Activated naive CD8-positive, alpha-beta T cell treated with anti-CD3 and anti-CD28 coated beads, Interleukin-2, amount 10 ng/mL, durations not matched to agents 7 days and 5 days (primary cell): ENCODE measurements around the gene EIF3M. TPM values are rescaled to one million over a fixed set of nuclear protein-coding genes. Genes with fewer than 3 reads are reported as not detected.
"Not testable (repeated sequence)": the region's sequence is repeated elsewhere in the genome, so short reads cannot be mapped to it uniquely, and the experiment has no call there.

Experiments used
- ATAC-seq: fragments of 150-1000 bp; cut with Tn5 transposase; one replicate; pipeline ENCODE4 v1.10.0; 2021; ENCODE audit warnings: low read depth, moderate library complexity
- POLR2A ChIA-PET: fragments of 350-600 bp; sonication (Branson Sonifier 250); formaldehyde crosslinking; loops from one replicate; lab custom pipeline; 2021; ENCODE audit warnings: antibody characterized with exemption; lab: Charles Lee
- DNase-seq: peaks from one replicate; pipeline ENCODE4 v3.0.0; 2021
- H3K27ac Mint-ChIP-seq: one replicate; pipeline ENCODE4 v1.8.0; 2022; ENCODE audit warnings: mild to moderate bottlenecking, mixed read lengths
- H3K27me3 Mint-ChIP-seq: one replicate; pipeline ENCODE4 v1.8.0; 2022; ENCODE audit warnings: mild to moderate bottlenecking, moderate library complexity, mixed read lengths
- H3K36me3 Mint-ChIP-seq: one replicate; pipeline ENCODE4 v1.8.0; 2021; ENCODE audit warnings: mild to moderate bottlenecking, mixed read lengths
- H3K4me1 Mint-ChIP-seq: one replicate; pipeline ENCODE4 v1.8.0; 2021; ENCODE audit warnings: mixed read lengths
- H3K4me3 Mint-ChIP-seq: one replicate; pipeline ENCODE4 v1.8.0; 2022; ENCODE audit warnings: mild to moderate bottlenecking, moderate library complexity, mixed read lengths
- H3K9me3 Mint-ChIP-seq: one replicate; pipeline ENCODE4 v1.8.0; 2021; ENCODE audit warnings: mixed read lengths
- total RNA-seq, 2 experiments: library from RNA; stranded (reverse); gene quantifications; one replicate each; pipeline ENCODE4 v1.2.3, GENCODE V29; 2021

The EIF3M gene
- total RNA-seq, 2 experiments from 2014 or later = 210 to 214 TPM

- H3K36me3 Mint-ChIP-seq = no peaks in the 10 kb centered on the region
- H3K9me3 Mint-ChIP-seq = no peaks in the 10 kb centered on the region
- POLR2A ChIA-PET = interaction anchor here (0.7 kb wide), 1 partner anchor 15 kb away, joined by 6 read pairs; no protein-coding TSS in a partner anchor
Observed at GRCh38 chr11:32573228-32573627, 10.4 kb upstream of the EIF3M start.

GRCh38 chr11:32574421-32574820 is 9.2 kb upstream of the EIF3M start:
- POLR2A ChIA-PET = no interaction called here
- DNase-seq (no peak), ATAC-seq (no peak)
- no peaks in the 10 kb centered on the region for H3K9me3 Mint-ChIP-seq
- no peak overlapping the region for H3K27ac Mint-ChIP-seq
- no peaks in the 10 kb centered on the region for H3K36me3 Mint-ChIP-seq
- H3K4me3 Mint-ChIP-seq = no peak overlapping the region
- H3K27me3 Mint-ChIP-seq = peaks cover 5% of the 10 kb centered on the region
- peaks cover 4% of the 10 kb centered on the region for H3K4me1 Mint-ChIP-seq

More at GRCh38 chr11:32573228-32573627, 10.4 kb upstream of the EIF3M start:
- ATAC-seq (no peak), DNase-seq (no peak)
- Mint-ChIP-seq H3K4me1 (peaks cover 4% of the 10 kb centered on the region), H3K4me3 (no peak overlapping the region), H3K27me3 (peaks cover 5% of the 10 kb centered on the region), H3K27ac (no peak overlapping the region)

- Mint-ChIP-seq H3K4me1 (peaks cover 4% of the 10 kb centered on the region), H3K9me3 (no peaks in the 10 kb centered on the region), H3K4me3 (no peak overlapping the region), H3K27ac (no peak overlapping the region), H3K27me3 (peaks cover 4% of the 10 kb centered on the region), H3K36me3 (no peaks in the 10 kb centered on the region)
- POLR2A ChIA-PET = no interaction called here
- DNase-seq (no peak), ATAC-seq (no peak)
Observed at GRCh38 chr11:32575070-32575469, 8.6 kb upstream of the EIF3M start.

GRCh38 chr11:32576456-32576855 is 7.2 kb upstream of the EIF3M start:
- ATAC-seq (no peak), DNase-seq (no peak)
- Mint-ChIP-seq H3K4me3 (no peak overlapping the region), H3K36me3 (no peaks in the 10 kb centered on the region), H3K4me1 (peaks cover 3% of the 10 kb centered on the region), H3K27ac (no peak overlapping the region), H3K9me3 (no peaks in the 10 kb centered on the region), H3K27me3 (no peaks in the 10 kb centered on the region)
- POLR2A ChIA-PET = no interaction called here

- DNase-seq (no peak), ATAC-seq (no peak)
- H3K9me3 Mint-ChIP-seq = no peaks in the 10 kb centered on the region
- H3K27me3 Mint-ChIP-seq = no peaks in the 10 kb centered on the region
- no peak overlapping the region for H3K27ac Mint-ChIP-seq
- peaks cover 1% of the 10 kb centered on the region for H3K36me3 Mint-ChIP-seq
- POLR2A ChIA-PET = no interaction called here
- no peak overlapping the region for H3K4me3 Mint-ChIP-seq
- peaks cover 13% of the 10 kb centered on the region for H3K4me1 Mint-ChIP-seq
Observed at GRCh38 chr11:32580967-32581366, 2.7 kb upstream of the EIF3M start.

- H3K27me3 Mint-ChIP-seq = no peaks in the 10 kb centered on the region
- H3K9me3 Mint-ChIP-seq = no peaks in the 10 kb centered on the region
- POLR2A ChIA-PET = no interaction called here
- H3K36me3 Mint-ChIP-seq = peaks cover 3% of the 10 kb centered on the region
- H3K27ac Mint-ChIP-seq = no peak overlapping the region
- no peak overlapping the region for H3K4me3 Mint-ChIP-seq
- DNase-seq = no peak
- no peak for ATAC-seq
- peaks cover 18% of the 10 kb centered on the region for H3K4me1 Mint-ChIP-seq
Observed at GRCh38 chr11:32581556-32581955, 2.1 kb upstream of the EIF3M start.

GRCh38 chr11:32584921-32585320 is 1.3 kb downstream of the EIF3M start:
- H3K36me3 Mint-ChIP-seq = peaks cover 16% of the 10 kb centered on the region
- H3K4me1 Mint-ChIP-seq = peaks cover 34% of the 10 kb centered on the region
- ATAC-seq = no peak
- no peaks in the 10 kb centered on the region for H3K27me3 Mint-ChIP-seq
- POLR2A ChIA-PET = interaction anchor here (1.3 kb wide), 1 partner anchor 22 kb away, joined by 5 read pairs; no protein-coding TSS in a partner anchor
- peak overlapping the region; percentile 99 for H3K27ac Mint-ChIP-seq
- DNase-seq = no peak
- peak overlapping the region; percentile 96 for H3K4me3 Mint-ChIP-seq
- H3K9me3 Mint-ChIP-seq = no peaks in the 10 kb centered on the region

- Mint-ChIP-seq H3K4me3 (peak overlapping the region; percentile 43), H3K27ac (peak overlapping the region; percentile 68), H3K36me3 (peaks cover 28% of the 10 kb centered on the region), H3K27me3 (no peaks in the 10 kb centered on the region), H3K4me1 (peaks cover 38% of the 10 kb centered on the region), H3K9me3 (no peaks in the 10 kb centered on the region)
- DNase-seq (no peak), ATAC-seq (no peak)
- POLR2A ChIA-PET = no interaction called here
Observed at GRCh38 chr11:32586576-32587190, 3.1 kb downstream of the EIF3M start.

GRCh38 chr11:32594272-32594671 is 10.6 kb downstream of the EIF3M start:
- POLR2A ChIA-PET = interaction anchor here (0.5 kb wide), 1 partner anchor 185 kb away, joined by 4 read pairs; no protein-coding TSS in a partner anchor
- no peak for ATAC-seq
- Mint-ChIP-seq H3K27ac (no peak overlapping the region), H3K36me3 (peaks cover 61% of the 10 kb centered on the region), H3K4me3 (no peak overlapping the region), H3K9me3 (no peaks in the 10 kb centered on the region), H3K4me1 (peaks cover 21% of the 10 kb centered on the region), H3K27me3 (no peaks in the 10 kb centered on the region)
- no peak for DNase-seq

GRCh38 chr11:32596114-32596513 is 12.5 kb downstream of the EIF3M start:
- Mint-ChIP-seq H3K27ac (peak overlapping the region; percentile 3), H3K4me1 (peaks cover 17% of the 10 kb centered on the region), H3K36me3 (peaks cover 50% of the 10 kb centered on the region)
- DNase-seq, ATAC-seq, H3K27me3 Mint-ChIP-seq, H3K4me3 Mint-ChIP-seq, H3K9me3 Mint-ChIP-seq, POLR2A ChIA-PET: not testable (repeated sequence)

- Mint-ChIP-seq H3K4me1 (peaks cover 10% of the 10 kb centered on the region), H3K4me3 (no peak overlapping the region), H3K9me3 (no peaks in the 10 kb centered on the region), H3K27me3 (no peaks in the 10 kb centered on the region), H3K36me3 (peaks cover 42% of the 10 kb centered on the region), H3K27ac (no peak overlapping the region)
- POLR2A ChIA-PET = no interaction called here
- DNase-seq (no peak), ATAC-seq (no peak)
Observed at GRCh38 chr11:32597921-32598320, 14.3 kb downstream of the EIF3M start.

GRCh38 chr11:32602657-32603415 is 19.2 kb downstream of the EIF3M start:
- DNase-seq = no peak
- Mint-ChIP-seq H3K27me3 (no peaks in the 10 kb centered on the region), H3K4me1 (peaks cover 2% of the 10 kb centered on the region), H3K27ac (no peak overlapping the region), H3K36me3 (peaks cover 37% of the 10 kb centered on the region), H3K4me3 (no peak overlapping the region), H3K9me3 (peaks cover 4% of the 10 kb centered on the region)
- no peak for ATAC-seq
- POLR2A ChIA-PET = no interaction called here

GRCh38 chr11:32606220-32606619 is 22.6 kb downstream of the EIF3M start:
- H3K4me1 Mint-ChIP-seq = no peaks in the 10 kb centered on the region
- H3K27me3 Mint-ChIP-seq = no peaks in the 10 kb centered on the region
- peaks cover 12% of the 10 kb centered on the region for H3K9me3 Mint-ChIP-seq
- POLR2A ChIA-PET = no interaction called here
- DNase-seq (no peak), ATAC-seq (no peak)
- H3K27ac Mint-ChIP-seq = no peak overlapping the region
- H3K36me3 Mint-ChIP-seq = peaks cover 47% of the 10 kb centered on the region
- no peak overlapping the region for H3K4me3 Mint-ChIP-seq

- POLR2A ChIA-PET, H3K27me3 Mint-ChIP-seq, H3K27ac Mint-ChIP-seq, ATAC-seq, H3K4me3 Mint-ChIP-seq, H3K4me1 Mint-ChIP-seq, DNase-seq: not testable (repeated sequence)
- H3K36me3 Mint-ChIP-seq = peaks cover 36% of the 10 kb centered on the region
- peaks cover 12% of the 10 kb centered on the region for H3K9me3 Mint-ChIP-seq
Observed at GRCh38 chr11:32608826-32609225, 25.2 kb downstream of the EIF3M start.
